Measurements from ENCODE around the gene EMD.

DNA sequence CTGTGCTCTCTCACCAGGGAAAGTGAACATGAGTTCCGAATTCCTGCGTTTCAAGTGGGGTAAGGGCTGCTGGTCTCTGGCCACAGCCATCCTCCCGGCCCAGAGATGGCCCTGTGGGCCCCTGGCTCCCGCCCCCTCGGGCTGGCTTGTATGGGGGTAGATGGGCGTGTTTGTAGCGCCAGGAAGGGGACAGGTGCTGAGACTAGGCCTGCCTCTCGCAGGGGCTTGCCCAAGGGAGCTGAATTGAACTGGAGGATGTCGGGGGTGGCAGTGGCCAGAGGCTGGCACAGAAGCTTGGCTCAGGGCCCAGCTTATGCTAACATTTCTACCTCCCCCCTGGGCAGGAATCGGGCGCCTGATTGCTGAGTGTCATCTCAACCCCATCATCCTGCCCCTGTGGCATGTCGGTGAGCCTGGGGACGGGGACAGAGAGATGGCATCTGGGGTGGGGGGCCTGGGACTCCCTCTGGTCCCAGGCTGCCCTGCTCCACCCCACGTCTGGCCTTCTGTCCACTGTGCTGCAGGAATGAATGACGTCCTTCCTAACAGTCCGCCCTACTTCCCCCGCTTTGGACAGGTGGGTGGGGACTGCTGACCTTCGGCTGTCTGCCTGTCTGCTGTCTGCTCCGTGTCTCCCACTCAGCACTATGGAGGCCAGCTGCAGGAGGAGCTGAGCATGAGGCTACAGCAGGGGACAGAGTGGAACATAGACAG is 40.8 kb downstream of the EMD start:
- TF ChIP-seq, protein P1, sequence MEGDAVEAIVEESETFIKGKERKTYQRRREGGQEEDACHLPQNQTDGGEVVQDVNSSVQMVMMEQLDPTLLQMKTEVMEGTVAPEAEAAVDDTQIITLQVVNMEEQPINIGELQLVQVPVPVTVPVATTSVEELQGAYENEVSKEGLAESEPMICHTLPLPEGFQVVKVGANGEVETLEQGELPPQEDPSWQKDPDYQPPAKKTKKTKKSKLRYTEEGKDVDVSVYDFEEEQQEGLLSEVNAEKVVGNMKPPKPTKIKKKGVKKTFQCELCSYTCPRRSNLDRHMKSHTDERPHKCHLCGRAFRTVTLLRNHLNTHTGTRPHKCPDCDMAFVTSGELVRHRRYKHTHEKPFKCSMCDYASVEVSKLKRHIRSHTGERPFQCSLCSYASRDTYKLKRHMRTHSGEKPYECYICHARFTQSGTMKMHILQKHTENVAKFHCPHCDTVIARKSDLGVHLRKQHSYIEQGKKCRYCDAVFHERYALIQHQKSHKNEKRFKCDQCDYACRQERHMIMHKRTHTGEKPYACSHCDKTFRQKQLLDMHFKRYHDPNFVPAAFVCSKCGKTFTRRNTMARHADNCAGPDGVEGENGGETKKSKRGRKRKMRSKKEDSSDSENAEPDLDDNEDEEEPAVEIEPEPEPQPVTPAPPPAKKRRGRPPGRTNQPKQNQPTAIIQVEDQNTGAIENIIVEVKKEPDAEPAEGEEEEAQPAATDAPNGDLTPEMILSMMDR (IDR thresholded peaks at IDR 0.05; ENCODE audit: low read depth, low read length, poor library complexity, severe bottlenecking), result no peak
- TF ChIP-seq EZH2phosphoT487 (IDR thresholded peaks at IDR 0.05; ENCODE audit: borderline replicate concordance, low read length), result no peak
